Stimulated activated CD4-positive, alpha-beta T cell treated with anti-CD3 and anti-CD28 coated beads, Interleukin-4, amount 100 ng/mL, for 24 hours (primary cell): ENCODE measurements around the gene TAF6.

Source experiments
- DNase-seq: peaks from one replicate; pipeline ENCODE4 v3.0.0-alpha.2; 2020

TAF6 gene

DNA sequence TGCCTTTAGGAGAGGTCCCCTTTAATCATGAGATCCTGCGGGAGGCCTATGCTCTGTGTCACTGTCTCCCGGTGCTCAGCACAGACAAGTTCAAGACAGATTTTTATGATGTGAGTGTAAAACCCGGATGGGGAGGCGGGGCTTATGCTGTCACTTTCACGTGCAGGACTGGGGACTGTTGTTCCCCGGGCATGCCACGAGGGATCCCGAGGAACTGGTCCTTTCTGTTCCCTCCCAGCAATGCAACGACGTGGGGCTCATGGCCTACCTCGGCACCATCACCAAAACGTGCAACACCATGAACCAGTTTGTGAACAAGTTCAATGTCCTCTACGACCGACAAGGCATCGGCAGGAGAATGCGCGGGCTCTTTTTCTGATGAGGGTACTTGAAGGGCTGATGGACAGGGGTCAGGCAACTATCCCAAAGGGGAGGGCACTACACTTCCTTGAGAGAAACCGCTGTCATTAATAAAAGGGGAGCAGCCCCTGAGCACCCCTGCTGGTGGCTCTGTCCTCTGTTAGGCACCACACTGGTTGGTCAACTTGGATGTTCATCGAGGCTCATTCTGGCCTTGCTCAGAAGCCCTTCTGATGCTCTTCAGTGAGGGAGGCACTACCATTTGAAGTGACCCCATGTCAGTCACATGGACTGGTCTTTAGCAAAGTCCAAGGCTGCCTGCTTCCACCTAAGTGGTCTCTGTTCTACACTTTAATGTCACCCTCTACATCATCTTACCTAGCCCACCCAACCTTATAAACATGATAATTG is 27.6 kb downstream of the TAF6 start:
- no peak for DNase-seq

DNA sequence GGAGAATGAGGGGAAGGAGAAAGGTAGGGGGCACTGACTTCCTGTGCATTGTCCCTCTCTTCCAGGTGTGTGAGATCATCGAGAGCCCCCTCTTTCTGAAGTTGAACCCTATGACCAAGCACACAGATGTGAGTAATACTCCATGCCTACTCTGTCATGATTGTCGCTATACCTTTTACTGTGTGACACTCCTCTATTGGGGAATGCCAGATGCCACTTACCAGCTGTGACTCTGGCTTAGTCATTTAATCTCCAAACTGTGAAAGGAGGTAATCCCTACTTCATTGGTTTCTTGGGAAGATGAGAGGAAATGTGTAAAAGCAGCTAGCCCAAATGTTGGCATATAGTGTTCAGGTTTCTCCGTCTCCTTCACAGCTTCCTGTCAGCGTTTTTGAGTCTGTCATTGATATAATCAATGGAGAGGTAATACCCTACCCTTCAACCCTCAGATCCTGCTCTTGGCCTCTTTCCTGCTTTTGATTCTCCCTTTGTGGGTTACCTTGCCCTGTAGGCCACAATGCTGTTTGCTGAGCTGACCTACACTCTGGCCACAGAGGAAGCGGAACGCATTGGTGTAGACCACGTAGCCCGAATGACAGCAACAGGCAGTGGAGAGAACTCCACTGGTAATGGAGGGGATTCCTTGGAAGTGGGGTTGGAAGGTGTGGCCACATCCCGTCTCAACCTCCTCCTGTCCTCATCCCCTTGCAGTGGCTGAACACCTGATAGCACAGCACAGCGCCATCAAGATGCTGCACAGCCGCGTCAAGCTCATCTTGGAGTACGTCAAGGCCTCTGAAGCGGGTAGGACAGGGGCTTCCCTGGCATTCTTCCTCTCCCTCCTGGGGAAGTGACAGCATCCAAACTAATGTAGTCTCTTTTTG is 28.4 kb downstream of the TAF6 start:
- DNase-seq, result no peak

DNA sequence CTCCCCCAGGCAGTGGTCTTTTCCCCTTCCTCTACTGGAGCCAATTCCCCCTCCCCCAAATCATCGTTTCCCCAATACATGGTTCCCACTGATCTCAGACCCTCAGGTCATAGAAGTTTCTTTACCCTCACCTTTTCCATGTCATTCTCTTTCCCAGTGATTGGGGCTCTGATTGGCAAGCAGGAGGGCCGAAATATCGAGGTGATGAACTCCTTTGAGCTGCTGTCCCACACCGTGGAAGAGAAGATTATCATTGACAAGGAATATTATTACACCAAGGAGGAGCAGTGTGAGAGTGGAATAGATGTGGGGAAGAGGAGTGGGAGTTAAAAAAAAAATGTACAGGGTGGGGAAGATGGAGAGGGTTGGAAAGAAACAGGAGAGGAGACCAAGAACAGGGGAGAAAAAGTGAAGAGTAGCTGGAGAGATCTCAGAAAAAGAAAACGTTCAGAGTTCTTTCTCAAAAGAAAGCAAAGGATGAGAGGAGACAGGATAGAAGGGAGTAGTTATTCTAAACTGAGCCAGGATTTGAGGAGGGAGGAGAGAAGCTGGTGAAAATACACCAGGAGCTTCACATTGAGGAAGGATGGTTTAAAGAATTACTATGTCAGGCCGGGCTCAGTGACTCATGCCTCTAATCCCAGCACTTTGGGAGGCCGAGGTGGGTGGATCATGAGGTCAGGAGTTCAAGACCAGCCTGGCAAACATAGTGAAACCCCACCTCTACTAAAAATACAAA is 29.5 kb downstream of the TAF6 start:
- no peak for DNase-seq

- peak; percentile 89 for DNase-seq
Measured at GRCh38 chr7:100088621-100089457, 30.3 kb downstream of the TAF6 start, which contains the start of gene COPS6. Gene COPS6 (plus strand): TSS chr7:100088969. CDS start chr7:100088991, 22 bp downstream.

DNA sequence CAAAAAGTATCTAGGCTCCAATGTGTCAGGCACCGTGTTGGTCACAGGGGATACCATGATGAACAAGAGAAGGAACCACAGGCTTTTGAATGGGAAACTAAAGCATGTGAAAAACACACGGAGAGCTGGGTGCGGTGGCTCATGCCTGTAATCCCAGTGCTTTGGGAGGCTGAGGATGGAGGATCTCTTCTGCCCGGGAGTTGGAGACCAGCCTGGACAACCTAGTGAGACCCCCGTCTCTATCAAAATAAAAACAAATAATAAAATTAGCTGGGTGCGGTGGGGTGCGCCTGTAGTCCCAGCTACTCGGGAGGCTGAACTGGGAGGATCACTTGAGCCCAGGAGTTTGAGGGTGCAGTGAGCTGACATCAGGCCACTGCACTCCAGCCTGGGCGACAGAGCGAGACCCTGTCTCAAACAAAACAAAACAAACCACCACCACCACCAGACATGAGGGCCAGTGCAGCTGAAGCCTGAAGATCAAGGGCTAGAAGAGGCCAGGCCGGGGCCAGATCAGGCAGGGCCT is 31.0 kb downstream of the TAF6 start:
- DNase-seq, result no peak

DNA sequence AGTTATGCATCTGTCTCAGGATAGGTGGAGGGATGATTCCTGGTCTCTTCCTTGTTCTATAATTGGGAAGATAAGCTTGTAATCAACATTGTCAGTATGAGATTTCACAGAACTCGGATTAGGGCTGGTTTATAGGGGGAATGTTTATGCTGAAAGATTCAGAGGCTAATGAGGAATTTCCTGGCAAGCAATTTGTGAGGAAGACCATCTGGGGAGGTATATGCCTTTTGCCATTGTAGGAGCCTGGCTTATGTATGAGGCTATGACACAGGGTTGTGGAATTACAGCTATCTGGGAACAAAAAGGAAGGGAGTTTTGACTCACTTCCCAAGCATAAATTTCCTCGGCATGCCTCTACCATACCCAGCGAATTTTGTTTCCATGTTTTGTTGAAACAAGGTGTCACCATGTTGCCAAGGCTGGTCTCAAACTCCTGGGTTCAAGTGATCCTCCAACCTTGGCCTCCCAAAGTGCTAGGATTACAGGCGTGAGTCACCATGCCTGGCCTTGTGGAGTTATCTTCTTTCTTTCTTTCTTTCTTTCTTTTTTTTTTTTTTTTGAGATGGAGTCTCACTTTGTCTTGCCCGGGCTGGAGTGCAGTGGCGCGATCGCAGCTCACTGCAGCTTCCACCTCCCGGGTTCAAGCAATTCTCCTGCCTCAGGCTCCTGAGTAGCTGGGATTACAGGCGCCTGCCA is 32.0 kb downstream of the TAF6 start:
- DNase-seq, result no peak

GRCh38 chr7:100085515-100085914 is 33.6 kb downstream of the TAF6 start:
- DNase-seq, result no peak

DNA sequence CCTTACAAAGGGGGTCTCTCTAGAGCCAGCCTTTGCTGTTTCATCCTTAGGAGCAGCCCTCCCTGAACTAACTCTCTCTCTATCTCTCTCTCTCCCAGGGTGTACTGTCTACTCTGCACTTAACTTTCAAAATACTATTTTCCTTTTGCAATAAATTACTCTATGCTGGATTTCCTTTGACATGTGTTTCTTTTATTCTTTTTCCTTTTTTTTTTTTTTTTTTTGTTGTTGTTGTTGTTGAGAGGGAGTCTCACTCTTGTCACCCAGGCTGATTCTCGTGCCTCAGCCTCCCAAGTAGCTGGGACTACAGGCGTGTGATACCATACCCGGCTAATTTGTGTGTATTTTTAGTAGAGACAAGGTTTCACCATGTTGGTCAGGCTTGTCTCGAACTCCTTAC is 36.2 kb downstream of the TAF6 start:
- DNase-seq, result no peak

- peak; percentile 99 for DNase-seq
Measured at GRCh38 chr7:100081535-100082102, 37.5 kb downstream of the TAF6 start, which contains the start of gene ZNF3. Gene ZNF3 (minus strand): TSS chr7:100081723. CDS start chr7:100077357, 4,366 bp downstream.

GRCh38 chr7:100080907-100081534 is 38.1 kb downstream of the TAF6 start:
- DNase-seq, result no peak

GRCh38 chr7:100079024-100079560 is 40.1 kb downstream of the TAF6 start:
- no peak for DNase-seq

DNA sequence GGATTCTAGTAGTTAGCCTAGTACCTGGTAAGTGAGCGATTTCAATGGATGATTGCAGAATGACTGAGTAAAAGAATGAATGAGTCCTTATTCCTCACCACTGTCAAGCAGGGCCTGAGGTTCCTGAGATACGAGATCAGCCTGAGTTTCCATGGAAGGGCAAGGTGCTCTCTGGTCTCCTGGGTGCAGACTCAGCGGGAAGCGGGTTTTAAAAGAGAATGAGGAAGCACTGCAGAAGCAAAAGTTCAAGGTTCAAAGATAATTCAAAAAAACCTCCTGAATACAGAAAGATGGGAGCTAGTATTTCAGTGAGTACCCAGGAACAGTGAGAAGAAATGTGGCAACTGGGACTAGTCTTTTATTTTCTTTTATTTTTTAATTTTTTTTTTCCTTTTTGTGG is 42.0 kb downstream of the TAF6 start:
- no peak for DNase-seq

GRCh38 chr7:100075418-100075817 is 43.7 kb downstream of the TAF6 start:
- no peak for DNase-seq

DNA sequence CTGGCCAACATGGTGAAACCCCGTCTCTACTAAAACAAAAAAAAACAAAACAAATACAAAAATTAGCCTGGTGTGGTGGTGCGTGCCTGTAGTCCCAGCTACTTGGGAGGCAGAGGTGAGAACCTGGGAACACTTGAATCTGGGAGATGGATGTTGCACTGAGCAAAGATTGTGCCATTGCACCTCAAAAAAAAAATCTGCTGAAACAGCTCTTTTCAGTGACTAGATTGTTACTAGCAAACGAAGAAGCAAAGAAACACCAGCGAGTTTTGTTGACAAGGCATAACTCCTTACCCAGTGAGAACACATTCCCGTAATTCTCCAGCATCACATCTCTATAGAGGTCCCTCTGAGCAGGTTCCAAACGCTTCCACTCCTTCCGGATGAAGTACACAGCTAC is 44.3 kb downstream of the TAF6 start:
- no peak for DNase-seq

DNA sequence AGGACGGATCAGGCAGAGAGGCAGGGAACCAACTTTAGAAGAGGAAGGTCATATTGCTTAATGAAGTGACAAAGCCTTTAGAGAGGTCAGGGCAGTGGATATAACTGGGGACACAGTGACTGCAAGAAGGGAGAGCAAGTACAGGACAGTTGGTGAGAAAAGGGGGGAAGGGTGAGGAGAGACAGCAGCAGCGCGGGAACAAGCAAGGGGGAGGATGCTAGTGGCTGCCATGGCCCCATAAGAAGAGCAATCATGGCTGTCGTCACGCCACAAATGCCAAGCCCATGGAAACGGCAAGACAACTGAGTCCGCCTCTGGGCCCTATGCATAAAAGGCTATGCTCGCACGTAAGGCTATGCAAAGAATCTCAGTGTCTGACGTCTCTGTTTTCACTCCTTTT is 46.7 kb downstream of the TAF6 start:
- DNase-seq, result no peak

DNA sequence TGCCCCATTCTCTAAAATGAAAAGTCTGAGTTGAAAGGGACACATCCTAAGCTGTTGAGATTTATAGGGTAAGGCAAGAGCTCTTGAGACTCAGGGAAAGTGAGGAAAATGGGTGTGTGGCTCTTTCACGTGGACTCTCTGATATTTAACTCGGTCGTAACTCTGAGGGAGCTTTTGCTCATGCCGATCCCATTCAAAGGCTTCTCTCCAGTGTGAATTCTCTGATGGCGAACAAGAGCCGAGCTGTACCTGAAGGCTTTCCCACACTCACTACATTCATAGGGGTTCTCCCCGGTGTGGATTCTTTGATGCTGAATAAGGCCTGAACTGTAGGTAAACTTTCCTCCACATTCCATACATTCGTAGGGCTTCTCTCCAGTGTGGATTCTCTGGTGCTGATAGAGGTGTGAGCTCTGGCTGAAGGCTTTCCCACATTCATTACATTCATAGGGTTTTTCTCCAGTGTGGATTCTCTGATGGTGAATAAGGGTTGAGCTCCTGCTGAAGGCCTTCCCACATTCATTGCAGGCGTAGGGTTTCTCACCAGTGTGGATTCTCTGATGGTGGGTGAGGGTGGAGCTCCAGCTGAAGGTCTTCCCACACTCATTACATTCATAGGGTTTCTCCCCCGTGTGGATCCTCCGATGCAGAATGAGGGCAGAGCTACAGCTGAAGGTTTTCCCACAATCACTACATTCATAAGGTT is 48.0 kb downstream of the TAF6 start:
- no peak for DNase-seq

- no peak for DNase-seq
Measured at GRCh38 chr7:100069991-100070390, 49.2 kb downstream of the TAF6 start.

- DNase-seq, result no peak
Measured at GRCh38 chr7:100066953-100067352, 52.2 kb downstream of the TAF6 start.

- DNase-seq, result no peak
Measured at GRCh38 chr7:100065452-100066186, 53.5 kb downstream of the TAF6 start.
